Nephron (organoid): ENCODE measurements around the gene HIGD2A.

Source experiments
- H3K27ac Mint-ChIP-seq, 3 experiments: 2 replicates each; pipeline ENCODE4 v1.8.0; 2020; ENCODE audit warnings: mixed read lengths in 3 of 3, mild to moderate bottlenecking in 2 of 3, moderate library complexity in 1 of 3
- H3K27me3 Mint-ChIP-seq: 2 replicates; pipeline ENCODE4 v1.8.0; 2021; ENCODE audit warnings: low read depth, mild to moderate bottlenecking, moderate library complexity, mixed read lengths
- H3K36me3 Mint-ChIP-seq: 2 replicates; pipeline ENCODE4 v1.8.0; 2020; ENCODE audit warnings: low read depth, mixed read lengths
- H3K4me1 Mint-ChIP-seq: 2 replicates; pipeline ENCODE4 v1.8.0; 2020; ENCODE audit warnings: mixed read lengths
- H3K4me3 Mint-ChIP-seq, 3 experiments: 2 replicates each; pipeline ENCODE4 v1.8.0; 2020; ENCODE audit warnings: mild to moderate bottlenecking in 3 of 3, mixed read lengths in 3 of 3, moderate library complexity in 2 of 3
- H3K9me3 Mint-ChIP-seq: 2 replicates; pipeline ENCODE4 v1.8.0; 2020; ENCODE audit warnings: mixed read lengths
- CTCF ChIP-seq, 3 experiments: fragments of 200-600 bp; sonication (generic); IDR thresholded peaks; one replicate each; pipeline ENCODE4 v1.5.0; 2021; ENCODE audit warnings: antibody characterized with exemption in 3 of 3; ENCODE audit not compliant: unreplicated experiment in 3 of 3

Gene HIGD2A, protein sequence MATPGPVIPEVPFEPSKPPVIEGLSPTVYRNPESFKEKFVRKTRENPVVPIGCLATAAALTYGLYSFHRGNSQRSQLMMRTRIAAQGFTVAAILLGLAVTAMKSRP

GRCh38 chr5:176388444-176389134 lies at the start of gene HIGD2A, which contains the start of gene NOP16:
Gene HIGD2A (plus strand): TSS chr5:176388751. CDS start chr5:176388820, 69 bp downstream.
Gene NOP16 (minus strand): TSS chr5:176388598. CDS start chr5:176388539, 59 bp downstream.
- no peak for TF ChIP-seq CTCF (IDR thresholded peaks at IDR 0.05; ENCODE audit: unreplicated experiment in 3 of 3)
- peak within 1 kb of the TSS; percentile 96 to 98 (median 97) for H3K4me3 Mint-ChIP-seq
- H3K4me1 Mint-ChIP-seq: peaks cover 19% of the 10 kb centered on the region
- H3K9me3 Mint-ChIP-seq: no peaks in the 10 kb centered on the region
- no peaks in the 10 kb centered on the region for H3K27me3 Mint-ChIP-seq
- H3K36me3 Mint-ChIP-seq: peaks cover 28% of the 10 kb centered on the region
- peak within 1 kb of the TSS; percentile 95 to 100 (median 99) for H3K27ac Mint-ChIP-seq

DNA sequence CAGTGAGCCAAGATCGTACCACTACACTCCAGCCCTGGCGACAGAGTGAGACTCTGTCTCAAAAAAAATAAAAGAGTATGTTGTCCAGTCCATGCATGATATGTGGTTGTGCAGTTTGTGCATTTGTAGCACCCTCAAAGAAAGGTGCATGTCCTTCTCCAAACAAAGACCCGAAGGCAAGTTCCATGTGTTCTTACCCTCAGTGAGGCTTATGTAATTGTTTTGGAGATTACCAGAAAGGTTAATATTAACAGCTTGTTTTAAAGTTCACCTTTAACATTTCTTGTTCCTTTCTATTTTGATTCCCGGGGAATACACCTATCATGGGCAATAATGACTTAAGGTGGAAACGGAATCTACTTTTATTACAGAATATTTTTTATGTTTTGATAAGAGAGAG lies 49.2 kb upstream of the HIGD2A start:
- H3K4me1 Mint-ChIP-seq: peaks cover 8% of the 10 kb centered on the region
- no peak overlapping the region for H3K27ac Mint-ChIP-seq
- peaks cover 65% of the 10 kb centered on the region for H3K36me3 Mint-ChIP-seq

GRCh38 chr5:176341325-176342157 lies 47.0 kb upstream of the HIGD2A start:
- Mint-ChIP-seq H3K27me3 (no peaks in the 10 kb centered on the region), H3K9me3 (no peaks in the 10 kb centered on the region), H3K27ac (peak overlapping the region in 1 of 3 experiments; percentile 39), H3K36me3 (peaks cover 76% of the 10 kb centered on the region), H3K4me1 (peaks cover 8% of the 10 kb centered on the region), H3K4me3 (no peak overlapping the region)
- TF ChIP-seq CTCF (IDR thresholded peaks at IDR 0.05; ENCODE audit: unreplicated experiment in 3 of 3): no peak

More for the DNA sequence above, 49.2 kb upstream of the HIGD2A start:
- TF ChIP-seq CTCF (IDR thresholded peaks at IDR 0.05; ENCODE audit: unreplicated experiment in 3 of 3): no peak
- no peaks in the 10 kb centered on the region for H3K9me3 Mint-ChIP-seq
- H3K4me3 Mint-ChIP-seq: no peak overlapping the region
- H3K27me3 Mint-ChIP-seq: no peaks in the 10 kb centered on the region

DNA sequence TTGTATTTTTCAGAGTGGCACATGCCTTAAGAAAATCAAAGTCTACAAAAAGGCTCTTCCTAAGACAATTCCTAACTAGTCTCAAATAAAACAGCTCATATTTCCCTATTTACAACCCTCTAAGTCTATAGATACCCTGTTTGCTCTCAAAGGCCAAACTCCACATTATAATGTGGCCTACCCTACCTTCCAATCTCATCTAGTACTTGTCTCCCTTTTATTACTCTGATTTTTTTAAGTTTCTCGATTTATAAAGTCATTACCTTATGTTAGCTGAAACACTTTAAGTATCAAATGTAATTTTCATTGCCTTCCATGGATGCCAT lies 46.4 kb upstream of the HIGD2A start:
- Mint-ChIP-seq H3K36me3 (peaks cover 73% of the 10 kb centered on the region), H3K4me1 (peaks cover 8% of the 10 kb centered on the region), H3K9me3 (no peaks in the 10 kb centered on the region), H3K4me3 (no peak overlapping the region), H3K27me3 (no peaks in the 10 kb centered on the region), H3K27ac (peak overlapping the region in 1 of 3 experiments; percentile 39)
- no peak for TF ChIP-seq CTCF (IDR thresholded peaks at IDR 0.05; ENCODE audit: unreplicated experiment in 3 of 3)

DNA sequence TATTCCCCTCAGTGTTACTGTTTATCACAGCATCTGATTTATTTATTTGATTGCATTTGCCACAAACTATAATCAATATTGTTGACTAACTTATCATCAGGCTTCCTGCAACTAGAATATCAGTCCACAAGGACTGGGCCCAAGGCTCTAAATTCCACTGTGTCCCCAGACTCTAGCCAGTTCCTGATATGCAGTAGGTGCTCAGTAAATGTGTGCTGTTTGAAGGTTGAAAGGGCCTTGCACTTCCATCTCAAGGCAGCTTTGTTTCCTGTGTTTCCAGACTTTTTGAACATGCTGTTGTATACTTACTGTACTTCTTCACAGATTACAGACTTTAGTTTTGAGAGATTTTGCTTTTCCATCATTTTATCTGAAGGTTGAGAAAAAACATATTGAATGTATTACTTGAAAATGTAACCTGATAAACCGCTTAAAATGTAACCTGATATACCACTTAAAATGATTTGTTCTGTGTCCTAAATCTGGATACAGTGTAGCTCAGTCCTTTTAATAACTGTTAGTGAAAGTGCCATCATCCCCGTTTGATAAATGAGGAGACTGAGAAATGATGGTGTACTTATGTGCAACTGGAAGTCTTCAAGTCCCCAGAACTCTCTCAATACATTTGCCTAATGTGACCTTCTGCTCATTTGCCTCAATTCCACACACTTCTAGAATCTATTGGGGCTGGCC lies 45.6 kb upstream of the HIGD2A start:
- peak overlapping the region in 1 of 3 experiments; percentile 48 for H3K27ac Mint-ChIP-seq
- peaks cover 75% of the 10 kb centered on the region for H3K36me3 Mint-ChIP-seq
- H3K27me3 Mint-ChIP-seq: no peaks in the 10 kb centered on the region
- no peaks in the 10 kb centered on the region for H3K9me3 Mint-ChIP-seq
- no peak for TF ChIP-seq CTCF (IDR thresholded peaks at IDR 0.05; ENCODE audit: unreplicated experiment in 3 of 3)
- H3K4me3 Mint-ChIP-seq: no peak overlapping the region
- H3K4me1 Mint-ChIP-seq: peaks cover 8% of the 10 kb centered on the region
